SK-N-SH treated with all-trans-retinoic acid at 6 μM for 48 hours (cell line): ENCODE measurements around the gene TMEM131.

Source experiments
- ATAC-seq: fragments of 200-7000 bp; cut with Tn5 transposase; 3 replicates; pipeline ENCODE4 v1.9.1; 2020; ENCODE audit warnings: mild to moderate bottlenecking, moderate library complexity
- ARNTL ChIP-seq: fragments of 450-650 bp; formaldehyde crosslinking; IDR thresholded peaks from 2 replicates; pipeline ENCODE4 v1.5.0; 2020; ENCODE audit warnings: low read depth, mild to moderate bottlenecking, moderate library complexity, borderline replicate concordance
- BACH2 ChIP-seq: fragments of 250-450 bp; sonication (Bioruptor Pico); IDR thresholded peaks from 2 replicates; pipeline ENCODE4 v1.9.0; 2021; ENCODE audit warnings: mild to moderate bottlenecking, borderline replicate concordance
- CSDC2 ChIP-seq: fragments of 250-450 bp; sonication (Bioruptor Pico); IDR thresholded peaks from 2 replicates; pipeline ENCODE4 v1.5.0; 2020; ENCODE audit warnings: mild to moderate bottlenecking, moderate library complexity
- ESRRG ChIP-seq: fragments of 250-450 bp; sonication (Bioruptor Pico); IDR thresholded peaks from 2 replicates; pipeline ENCODE4 v1.6.1; 2021; ENCODE audit warnings: mild to moderate bottlenecking
- GLIS3 ChIP-seq: fragments of 250-450 bp; sonication (Bioruptor Pico); IDR thresholded peaks from 2 replicates; pipeline ENCODE4 v1.5.0; 2020; ENCODE audit warnings: mild to moderate bottlenecking, moderate library complexity
- ISL1 ChIP-seq: fragments of 250-450 bp; sonication (Bioruptor Pico); IDR thresholded peaks from 2 replicates; pipeline ENCODE4 v2.1.2; 2022; ENCODE audit warnings: mild to moderate bottlenecking, moderate library complexity
- OSR1 ChIP-seq: fragments of 250-450 bp; sonication (Bioruptor Pico); IDR thresholded peaks from 2 replicates; pipeline ENCODE4 v1.8.0; 2022; ENCODE audit warnings: moderate library complexity, mild to moderate bottlenecking, inconsistent platforms
- PPARA ChIP-seq: fragments of 250-450 bp; sonication (Bioruptor Pico); IDR thresholded peaks from 2 replicates; pipeline ENCODE4 v1.5.0; 2020; ENCODE audit warnings: mild to moderate bottlenecking, borderline replicate concordance
- SNAI2 ChIP-seq: fragments of 250-450 bp; sonication (Bioruptor Pico); IDR thresholded peaks from 2 replicates; pipeline ENCODE4 v1.5.0; 2020; ENCODE audit warnings: mild to moderate bottlenecking, moderate library complexity
- TOX ChIP-seq: fragments of 250-450 bp; sonication (Bioruptor Pico); IDR thresholded peaks from 2 replicates; pipeline ENCODE4 v1.8.0; 2021; ENCODE audit warnings: mild to moderate bottlenecking, moderate library complexity, borderline replicate concordance
- ZC3H10 ChIP-seq: fragments of 250-450 bp; sonication (Bioruptor Pico); IDR thresholded peaks from 2 replicates; pipeline ENCODE4 v1.5.1; 2021; ENCODE audit warnings: mild to moderate bottlenecking, moderate library complexity
- ZFP3 ChIP-seq: fragments of 250-450 bp; sonication (Bioruptor Pico); IDR thresholded peaks from 2 replicates; pipeline ENCODE4 v1.5.0; 2020; ENCODE audit warnings: mild to moderate bottlenecking, moderate library complexity
- ZFP30 ChIP-seq: fragments of 450-650 bp; formaldehyde crosslinking; IDR thresholded peaks from 2 replicates; pipeline ENCODE4 v1.5.0; 2022; ENCODE audit warnings: mild to moderate bottlenecking, moderate library complexity
- ZNF565 ChIP-seq: fragments of 450-650 bp; formaldehyde crosslinking; conservative IDR thresholded peaks from 2 replicates; pipeline ENCODE4 v1.5.0; 2020; ENCODE audit warnings: low read depth, mild to moderate bottlenecking, moderate library complexity
- ZNF70 ChIP-seq: fragments of 450-650 bp; formaldehyde crosslinking; IDR thresholded peaks from 2 replicates; pipeline ENCODE4 v1.5.0; 2020; ENCODE audit warnings: mild to moderate bottlenecking, moderate library complexity
- ZNF8 ChIP-seq: fragments of 450-650 bp; formaldehyde crosslinking; IDR thresholded peaks from 2 replicates; pipeline ENCODE4 v1.5.0; 2020; ENCODE audit warnings: mild to moderate bottlenecking, moderate library complexity
- TF ChIP-seq, protein P1 (sequence below): fragments of 250-450 bp; sonication (Bioruptor Pico); IDR thresholded peaks from 2 replicates; pipeline ENCODE4 v1.8.0; 2021; ENCODE audit warnings: low read depth, mild to moderate bottlenecking, moderate library complexity, borderline replicate concordance
- TF ChIP-seq, protein P2 (sequence below): fragments of 250-450 bp; sonication (Bioruptor Pico); IDR thresholded peaks from 2 replicates; pipeline ENCODE4 v1.5.0; 2020; ENCODE audit warnings: mild to moderate bottlenecking, moderate library complexity
- TF ChIP-seq, protein P3 (sequence below): fragments of 250-450 bp; sonication (Bioruptor Pico); IDR thresholded peaks from 2 replicates; pipeline ENCODE4 v1.5.1; 2020; ENCODE audit warnings: low read depth, mild to moderate bottlenecking, moderate library complexity
- TF ChIP-seq, protein P4 (sequence below): fragments of 250-450 bp; sonication (Bioruptor Pico); IDR thresholded peaks from 2 replicates; pipeline ENCODE4 v1.5.1; 2021; ENCODE audit warnings: mild to moderate bottlenecking, moderate library complexity
- TF ChIP-seq, protein P5 (sequence below): fragments of 250-450 bp; sonication (Bioruptor Pico); IDR thresholded peaks from 2 replicates; pipeline ENCODE4 v1.8.0; 2020; ENCODE audit warnings: mild to moderate bottlenecking, moderate library complexity, borderline replicate concordance

TMEM131 gene

DNA sequence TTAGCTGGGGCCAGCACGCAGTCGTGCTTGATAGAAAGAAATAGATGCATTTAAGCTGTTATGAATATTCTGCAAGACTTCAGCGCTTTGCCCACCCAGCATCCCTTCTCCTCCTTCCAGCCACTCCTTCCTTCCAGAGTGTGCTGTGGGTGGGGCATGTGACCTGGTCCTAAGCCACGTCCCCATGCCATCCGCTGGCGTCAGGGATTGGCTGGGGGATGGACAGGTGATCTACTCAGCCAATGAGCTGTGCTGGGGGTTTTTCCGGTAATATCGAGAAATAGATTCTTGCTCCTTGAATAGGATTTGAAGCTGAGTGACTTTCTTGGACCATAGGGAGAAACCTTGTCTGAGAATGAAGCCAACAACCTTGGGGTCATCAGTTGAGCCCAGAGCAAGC is 287.1 kb downstream of the TMEM131 start (continued):
- TF ChIP-seq OSR1 (CRISPR knock-in tag) (no peak), TOX (CRISPR knock-in tag) (no peak), ZNF565 (CRISPR knock-in tag) (no peak)
- TF ChIP-seq, protein P1, sequence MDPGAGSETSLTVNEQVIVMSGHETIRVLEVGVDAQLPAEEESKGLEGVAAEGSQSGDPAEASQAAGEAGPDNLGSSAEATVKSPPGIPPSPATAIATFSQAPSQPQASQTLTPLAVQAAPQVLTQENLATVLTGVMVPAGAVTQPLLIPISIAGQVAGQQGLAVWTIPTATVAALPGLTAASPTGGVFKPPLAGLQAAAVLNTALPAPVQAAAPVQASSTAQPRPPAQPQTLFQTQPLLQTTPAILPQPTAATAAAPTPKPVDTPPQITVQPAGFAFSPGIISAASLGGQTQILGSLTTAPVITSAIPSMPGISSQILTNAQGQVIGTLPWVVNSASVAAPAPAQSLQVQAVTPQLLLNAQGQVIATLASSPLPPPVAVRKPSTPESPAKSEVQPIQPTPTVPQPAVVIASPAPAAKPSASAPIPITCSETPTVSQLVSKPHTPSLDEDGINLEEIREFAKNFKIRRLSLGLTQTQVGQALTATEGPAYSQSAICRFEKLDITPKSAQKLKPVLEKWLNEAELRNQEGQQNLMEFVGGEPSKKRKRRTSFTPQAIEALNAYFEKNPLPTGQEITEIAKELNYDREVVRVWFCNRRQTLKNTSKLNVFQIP (CRISPR knock-in tag) = no peak
- TF ChIP-seq, all 23 proteins: peak for 0

DNA sequence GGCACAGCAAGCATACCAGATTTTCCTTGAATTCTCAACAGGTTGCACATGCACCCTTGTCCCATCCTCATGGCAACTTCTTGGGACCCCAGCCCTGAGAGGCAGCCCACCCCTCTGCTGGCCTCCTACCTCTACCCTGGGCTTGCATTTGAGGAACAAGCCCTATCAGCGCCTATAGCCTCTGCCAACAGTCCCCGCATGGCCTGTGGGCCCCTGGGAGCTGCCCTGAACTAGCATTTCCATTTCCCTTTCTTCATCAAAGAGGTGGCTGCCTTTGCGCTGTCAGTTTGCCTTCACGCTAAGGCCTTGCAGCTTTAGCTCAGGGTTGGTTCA is 287.7 kb downstream of the TMEM131 start:
- ATAC-seq = no peak
- no peak for TF ChIP-seq SNAI2 (CRISPR knock-in tag)
- TF ChIP-seq, protein P2, sequence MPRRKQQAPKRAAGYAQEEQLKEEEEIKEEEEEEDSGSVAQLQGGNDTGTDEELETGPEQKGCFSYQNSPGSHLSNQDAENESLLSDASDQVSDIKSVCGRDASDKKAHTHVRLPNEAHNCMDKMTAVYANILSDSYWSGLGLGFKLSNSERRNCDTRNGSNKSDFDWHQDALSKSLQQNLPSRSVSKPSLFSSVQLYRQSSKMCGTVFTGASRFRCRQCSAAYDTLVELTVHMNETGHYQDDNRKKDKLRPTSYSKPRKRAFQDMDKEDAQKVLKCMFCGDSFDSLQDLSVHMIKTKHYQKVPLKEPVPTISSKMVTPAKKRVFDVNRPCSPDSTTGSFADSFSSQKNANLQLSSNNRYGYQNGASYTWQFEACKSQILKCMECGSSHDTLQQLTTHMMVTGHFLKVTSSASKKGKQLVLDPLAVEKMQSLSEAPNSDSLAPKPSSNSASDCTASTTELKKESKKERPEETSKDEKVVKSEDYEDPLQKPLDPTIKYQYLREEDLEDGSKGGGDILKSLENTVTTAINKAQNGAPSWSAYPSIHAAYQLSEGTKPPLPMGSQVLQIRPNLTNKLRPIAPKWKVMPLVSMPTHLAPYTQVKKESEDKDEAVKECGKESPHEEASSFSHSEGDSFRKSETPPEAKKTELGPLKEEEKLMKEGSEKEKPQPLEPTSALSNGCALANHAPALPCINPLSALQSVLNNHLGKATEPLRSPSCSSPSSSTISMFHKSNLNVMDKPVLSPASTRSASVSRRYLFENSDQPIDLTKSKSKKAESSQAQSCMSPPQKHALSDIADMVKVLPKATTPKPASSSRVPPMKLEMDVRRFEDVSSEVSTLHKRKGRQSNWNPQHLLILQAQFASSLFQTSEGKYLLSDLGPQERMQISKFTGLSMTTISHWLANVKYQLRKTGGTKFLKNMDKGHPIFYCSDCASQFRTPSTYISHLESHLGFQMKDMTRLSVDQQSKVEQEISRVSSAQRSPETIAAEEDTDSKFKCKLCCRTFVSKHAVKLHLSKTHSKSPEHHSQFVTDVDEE (CRISPR knock-in tag) = no peak
- TF ChIP-seq ZFP3 = no peak
- TF ChIP-seq PPARA (CRISPR knock-in tag) = no peak
- no peak for TF ChIP-seq BACH2 (CRISPR knock-in tag)
- TF ChIP-seq, protein P3, sequence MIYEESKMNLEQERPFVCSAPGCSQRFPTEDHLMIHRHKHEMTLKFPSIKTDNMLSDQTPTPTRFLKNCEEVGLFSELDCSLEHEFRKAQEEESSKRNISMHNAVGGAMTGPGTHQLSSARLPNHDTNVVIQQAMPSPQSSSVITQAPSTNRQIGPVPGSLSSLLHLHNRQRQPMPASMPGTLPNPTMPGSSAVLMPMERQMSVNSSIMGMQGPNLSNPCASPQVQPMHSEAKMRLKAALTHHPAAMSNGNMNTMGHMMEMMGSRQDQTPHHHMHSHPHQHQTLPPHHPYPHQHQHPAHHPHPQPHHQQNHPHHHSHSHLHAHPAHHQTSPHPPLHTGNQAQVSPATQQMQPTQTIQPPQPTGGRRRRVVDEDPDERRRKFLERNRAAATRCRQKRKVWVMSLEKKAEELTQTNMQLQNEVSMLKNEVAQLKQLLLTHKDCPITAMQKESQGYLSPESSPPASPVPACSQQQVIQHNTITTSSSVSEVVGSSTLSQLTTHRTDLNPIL (CRISPR knock-in tag) = no peak
- TF ChIP-seq ZC3H10 (CRISPR knock-in tag) = no peak
- no peak for TF ChIP-seq ARNTL (CRISPR knock-in tag)
- TF ChIP-seq ISL1 (CRISPR knock-in tag) = no peak
- no peak for TF ChIP-seq ZFP30 (CRISPR knock-in tag)
- TF ChIP-seq, protein P4, sequence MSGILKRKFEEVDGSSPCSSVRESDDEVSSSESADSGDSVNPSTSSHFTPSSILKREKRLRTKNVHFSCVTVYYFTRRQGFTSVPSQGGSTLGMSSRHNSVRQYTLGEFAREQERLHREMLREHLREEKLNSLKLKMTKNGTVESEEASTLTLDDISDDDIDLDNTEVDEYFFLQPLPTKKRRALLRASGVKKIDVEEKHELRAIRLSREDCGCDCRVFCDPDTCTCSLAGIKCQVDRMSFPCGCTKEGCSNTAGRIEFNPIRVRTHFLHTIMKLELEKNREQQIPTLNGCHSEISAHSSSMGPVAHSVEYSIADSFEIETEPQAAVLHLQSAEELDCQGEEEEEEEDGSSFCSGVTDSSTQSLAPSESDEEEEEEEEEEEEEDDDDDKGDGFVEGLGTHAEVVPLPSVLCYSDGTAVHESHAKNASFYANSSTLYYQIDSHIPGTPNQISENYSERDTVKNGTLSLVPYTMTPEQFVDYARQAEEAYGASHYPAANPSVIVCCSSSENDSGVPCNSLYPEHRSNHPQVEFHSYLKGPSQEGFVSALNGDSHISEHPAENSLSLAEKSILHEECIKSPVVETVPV = no peak
- no peak for TF ChIP-seq GLIS3 (CRISPR knock-in tag)
- TF ChIP-seq ZNF565 (CRISPR knock-in tag) = no peak
- TF ChIP-seq CSDC2 (CRISPR knock-in tag) = no peak
- TF ChIP-seq ZNF8 (CRISPR knock-in tag) = no peak
- TF ChIP-seq, protein P5, sequence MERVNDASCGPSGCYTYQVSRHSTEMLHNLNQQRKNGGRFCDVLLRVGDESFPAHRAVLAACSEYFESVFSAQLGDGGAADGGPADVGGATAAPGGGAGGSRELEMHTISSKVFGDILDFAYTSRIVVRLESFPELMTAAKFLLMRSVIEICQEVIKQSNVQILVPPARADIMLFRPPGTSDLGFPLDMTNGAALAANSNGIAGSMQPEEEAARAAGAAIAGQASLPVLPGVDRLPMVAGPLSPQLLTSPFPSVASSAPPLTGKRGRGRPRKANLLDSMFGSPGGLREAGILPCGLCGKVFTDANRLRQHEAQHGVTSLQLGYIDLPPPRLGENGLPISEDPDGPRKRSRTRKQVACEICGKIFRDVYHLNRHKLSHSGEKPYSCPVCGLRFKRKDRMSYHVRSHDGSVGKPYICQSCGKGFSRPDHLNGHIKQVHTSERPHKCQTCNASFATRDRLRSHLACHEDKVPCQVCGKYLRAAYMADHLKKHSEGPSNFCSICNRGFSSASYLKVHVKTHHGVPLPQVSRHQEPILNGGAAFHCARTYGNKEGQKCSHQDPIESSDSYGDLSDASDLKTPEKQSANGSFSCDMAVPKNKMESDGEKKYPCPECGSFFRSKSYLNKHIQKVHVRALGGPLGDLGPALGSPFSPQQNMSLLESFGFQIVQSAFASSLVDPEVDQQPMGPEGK (CRISPR knock-in tag) = no peak
- TF ChIP-seq, protein P1 (CRISPR knock-in tag) = no peak
- TF ChIP-seq ESRRG (CRISPR knock-in tag) = no peak
- TF ChIP-seq ZNF70 (CRISPR knock-in tag) = no peak
- TF ChIP-seq TOX (CRISPR knock-in tag) = no peak
